Measurements from ENCODE around the gene SMPD2.

The SMPD2 gene

DNA sequence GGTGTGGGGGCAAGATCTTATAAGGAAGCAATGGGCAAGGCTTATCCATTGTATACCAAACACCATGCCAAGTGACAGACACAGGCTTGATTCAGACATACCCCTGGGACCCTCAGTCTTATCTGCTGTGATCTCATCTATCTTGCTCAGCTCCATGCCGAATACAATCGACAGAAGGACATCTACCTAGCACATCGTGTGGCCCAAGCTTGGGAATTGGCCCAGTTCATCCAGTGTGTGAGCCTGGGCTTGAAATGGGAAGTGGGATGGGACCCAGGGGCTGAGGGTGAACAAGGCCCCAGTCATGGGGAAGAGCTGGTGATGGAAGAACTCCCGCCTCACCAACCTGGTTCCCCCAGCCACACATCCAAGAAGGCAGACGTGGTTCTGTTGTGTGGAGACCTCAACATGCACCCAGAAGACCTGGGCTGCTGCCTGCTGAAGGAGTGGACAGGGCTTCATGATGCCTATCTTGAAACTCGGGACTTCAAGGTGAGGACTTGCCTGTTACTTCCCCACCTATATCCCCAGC lies 1.9 kb downstream of the SMPD2 start:
- Histone ChIP-seq H3K79me2 (ENCODE audit: control insufficient read depth, insufficient read depth, low read length) (no peaks in the 10 kb centered on the region), H3K36me3 (ENCODE audit: control insufficient read depth, insufficient read depth, low read length) (peaks cover 11% of the 10 kb centered on the region), H3K9ac (ENCODE audit: low read length) (no peak overlapping the region), H4K5ac (ENCODE audit: low read length) (no peak overlapping the region), H2BK15ac (replicated peaks; ENCODE audit: low read depth) (no peak overlapping the region), H3K23ac (ENCODE audit: low read length) (no peak overlapping the region), H2BK5ac (ENCODE audit: low read length) (no peak overlapping the region), H4K8ac (ENCODE audit: low read depth, low read length) (no peak overlapping the region), H3K79me1 (ENCODE audit: low read length) (peaks cover 3% of the 10 kb centered on the region), H3K4ac (ENCODE audit: low read depth, low read length) (no peak overlapping the region), H3K4me1 (ENCODE audit: control insufficient read depth, low read depth, low read length) (peaks cover 5% of the 10 kb centered on the region), H3K18ac (ENCODE audit: low read length) (no peak overlapping the region), H3K27me3 (ENCODE audit: insufficient read depth, low read length, poor library complexity) (no peaks in the 10 kb centered on the region), H3K27ac (ENCODE audit: low read depth, low read length) (no peak overlapping the region), H2AK5ac (ENCODE audit: low read length) (no peak overlapping the region), H3K4me3 (ENCODE audit: low read length) (no peak overlapping the region), H3K56ac (ENCODE audit: low read length) (no peak overlapping the region), H2BK120ac (ENCODE audit: low read depth, low read length) (no peak overlapping the region), H3K4me2 (ENCODE audit: low read length) (no peak overlapping the region)
- DNase-seq, result no peak
- no CpG with 5 or more reads among the region's 6 CpGs for WGBS (ENCODE audit: extremely low coverage, insufficient coverage, low lambda C conversion rate)

DNA sequence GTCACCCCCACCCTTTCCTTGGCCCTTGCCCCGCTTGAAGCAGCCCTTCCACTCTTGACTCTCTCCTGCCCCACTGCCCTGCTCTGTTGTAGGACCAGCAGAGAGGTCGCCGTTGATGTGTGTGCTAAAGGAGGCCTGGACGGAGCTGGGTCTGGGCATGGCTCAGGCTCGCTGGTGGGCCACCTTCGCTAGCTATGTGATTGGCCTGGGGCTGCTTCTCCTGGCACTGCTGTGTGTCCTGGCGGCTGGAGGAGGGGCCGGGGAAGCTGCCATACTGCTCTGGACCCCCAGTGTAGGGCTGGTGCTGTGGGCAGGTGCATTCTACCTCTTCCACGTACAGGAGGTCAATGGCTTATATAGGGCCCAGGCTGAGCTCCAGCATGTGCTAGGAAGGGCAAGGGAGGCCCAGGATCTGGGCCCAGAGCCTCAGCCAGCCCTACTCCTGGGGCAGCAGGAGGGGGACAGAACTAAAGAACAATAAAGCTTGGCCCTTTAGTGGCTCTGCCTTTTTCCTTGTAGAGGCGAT lies 3.0 kb downstream of the SMPD2 start:
- Histone ChIP-seq H3K36me3 (ENCODE audit: control insufficient read depth, insufficient read depth, low read length) (peaks cover 11% of the 10 kb centered on the region), H3K4ac (ENCODE audit: low read depth, low read length) (no peak overlapping the region), H3K56ac (ENCODE audit: low read length) (no peak overlapping the region), H4K8ac (ENCODE audit: low read depth, low read length) (no peak overlapping the region), H2BK15ac (replicated peaks; ENCODE audit: low read depth) (no peak overlapping the region), H3K9ac (ENCODE audit: low read length) (no peak overlapping the region), H3K23ac (ENCODE audit: low read length) (no peak overlapping the region), H3K79me1 (ENCODE audit: low read length) (peaks cover 3% of the 10 kb centered on the region), H4K5ac (ENCODE audit: low read length) (no peak overlapping the region), H3K27me3 (ENCODE audit: insufficient read depth, low read length, poor library complexity) (no peaks in the 10 kb centered on the region), H3K18ac (ENCODE audit: low read length) (no peak overlapping the region), H3K79me2 (ENCODE audit: control insufficient read depth, insufficient read depth, low read length) (no peaks in the 10 kb centered on the region), H2AK5ac (ENCODE audit: low read length) (no peak overlapping the region), H2BK120ac (ENCODE audit: low read depth, low read length) (no peak overlapping the region), H3K4me1 (ENCODE audit: control insufficient read depth, low read depth, low read length) (peaks cover 5% of the 10 kb centered on the region), H3K27ac (ENCODE audit: low read depth, low read length) (no peak overlapping the region), H3K4me2 (ENCODE audit: low read length) (no peak overlapping the region), H2BK5ac (ENCODE audit: low read length) (no peak overlapping the region), H3K4me3 (ENCODE audit: low read length) (no peak overlapping the region)
- WGBS (ENCODE audit: extremely low coverage, insufficient coverage, low lambda C conversion rate), result no CpG with 5 or more reads among the region's 10 CpGs
- DNase-seq, result no peak

DNA sequence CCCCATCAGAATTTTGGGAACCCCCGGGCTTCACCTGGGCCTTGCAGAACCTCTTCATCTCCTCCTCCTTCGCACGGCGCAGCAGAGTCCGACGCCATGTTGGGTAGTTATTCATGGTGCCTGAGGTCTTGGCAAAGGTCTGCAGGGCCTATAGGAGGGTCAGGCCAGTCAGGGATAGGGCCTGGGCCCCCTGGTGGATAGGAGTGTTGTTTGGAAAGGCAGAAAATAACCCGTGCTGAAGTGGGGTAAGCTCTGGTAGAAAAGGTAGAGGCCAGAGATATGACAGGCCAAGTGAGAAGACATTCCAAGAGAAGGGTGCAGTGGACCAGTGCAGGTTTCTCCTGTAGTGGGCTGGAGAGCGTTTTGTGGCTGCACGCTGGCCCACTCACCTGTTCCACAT lies 4.9 kb downstream of the SMPD2 start:
- Histone ChIP-seq H2BK15ac (replicated peaks; ENCODE audit: low read depth) (no peak overlapping the region), H3K36me3 (ENCODE audit: control insufficient read depth, insufficient read depth, low read length) (peaks cover 11% of the 10 kb centered on the region), H3K4me3 (ENCODE audit: low read length) (no peak overlapping the region), H2AK5ac (ENCODE audit: low read length) (no peak overlapping the region), H3K4me2 (ENCODE audit: low read length) (no peak overlapping the region), H2BK120ac (ENCODE audit: low read depth, low read length) (no peak overlapping the region), H3K4ac (ENCODE audit: low read depth, low read length) (no peak overlapping the region), H4K5ac (ENCODE audit: low read length) (no peak overlapping the region), H3K27ac (ENCODE audit: low read depth, low read length) (no peak overlapping the region), H3K18ac (ENCODE audit: low read length) (no peak overlapping the region), H3K23ac (ENCODE audit: low read length) (no peak overlapping the region), H3K9ac (ENCODE audit: low read length) (no peak overlapping the region), H3K27me3 (ENCODE audit: insufficient read depth, low read length, poor library complexity) (no peaks in the 10 kb centered on the region), H3K56ac (ENCODE audit: low read length) (no peak overlapping the region), H3K4me1 (ENCODE audit: control insufficient read depth, low read depth, low read length) (peaks cover 5% of the 10 kb centered on the region), H4K8ac (ENCODE audit: low read depth, low read length) (no peak overlapping the region), H2BK5ac (ENCODE audit: low read length) (no peak overlapping the region), H3K79me1 (ENCODE audit: low read length) (peaks cover 3% of the 10 kb centered on the region), H3K79me2 (ENCODE audit: control insufficient read depth, insufficient read depth, low read length) (no peaks in the 10 kb centered on the region)
- no peak for DNase-seq
- WGBS (ENCODE audit: extremely low coverage, insufficient coverage, low lambda C conversion rate), result no CpG with 5 or more reads among the region's 9 CpGs

DNA sequence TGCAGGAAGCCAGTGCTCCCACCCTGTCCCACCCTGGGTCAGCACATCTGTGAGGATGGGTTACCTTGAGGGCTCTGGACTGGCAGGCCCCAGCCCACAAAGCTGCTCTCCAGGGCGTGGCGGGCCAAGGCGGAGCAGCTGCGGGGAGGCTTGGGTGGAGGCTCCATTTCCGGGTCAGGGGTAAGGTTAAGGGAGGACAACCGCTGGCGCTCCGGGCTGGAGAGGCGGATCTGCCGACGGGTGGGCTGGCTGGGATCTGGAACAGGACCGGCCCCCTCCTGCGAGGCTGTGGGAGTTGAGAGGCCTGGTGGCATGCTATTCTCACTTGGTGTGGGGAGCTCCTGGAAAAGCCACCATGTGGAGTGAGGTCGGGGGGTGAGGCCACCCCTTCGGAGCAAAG lies 5.5 kb downstream of the SMPD2 start:
- Histone ChIP-seq H2BK120ac (ENCODE audit: low read depth, low read length) (no peak overlapping the region), H3K56ac (ENCODE audit: low read length) (no peak overlapping the region), H3K23ac (ENCODE audit: low read length) (no peak overlapping the region), H4K8ac (ENCODE audit: low read depth, low read length) (no peak overlapping the region), H2BK15ac (replicated peaks; ENCODE audit: low read depth) (no peak overlapping the region), H3K79me1 (ENCODE audit: low read length) (peaks cover 3% of the 10 kb centered on the region), H3K9ac (ENCODE audit: low read length) (no peak overlapping the region), H3K4ac (ENCODE audit: low read depth, low read length) (no peak overlapping the region), H3K4me3 (ENCODE audit: low read length) (no peak overlapping the region), H3K27me3 (ENCODE audit: insufficient read depth, low read length, poor library complexity) (no peaks in the 10 kb centered on the region), H3K79me2 (ENCODE audit: control insufficient read depth, insufficient read depth, low read length) (no peaks in the 10 kb centered on the region), H2AK5ac (ENCODE audit: low read length) (no peak overlapping the region), H2BK5ac (ENCODE audit: low read length) (no peak overlapping the region), H3K4me1 (ENCODE audit: control insufficient read depth, low read depth, low read length) (peaks cover 5% of the 10 kb centered on the region), H3K36me3 (ENCODE audit: control insufficient read depth, insufficient read depth, low read length) (peaks cover 11% of the 10 kb centered on the region), H3K4me2 (ENCODE audit: low read length) (no peak overlapping the region), H3K18ac (ENCODE audit: low read length) (no peak overlapping the region), H4K5ac (ENCODE audit: low read length) (no peak overlapping the region), H3K27ac (ENCODE audit: low read depth, low read length) (no peak overlapping the region)
- DNase-seq, result no peak
- no CpG with 5 or more reads among the region's 15 CpGs for WGBS (ENCODE audit: extremely low coverage, insufficient coverage, low lambda C conversion rate)

DNA sequence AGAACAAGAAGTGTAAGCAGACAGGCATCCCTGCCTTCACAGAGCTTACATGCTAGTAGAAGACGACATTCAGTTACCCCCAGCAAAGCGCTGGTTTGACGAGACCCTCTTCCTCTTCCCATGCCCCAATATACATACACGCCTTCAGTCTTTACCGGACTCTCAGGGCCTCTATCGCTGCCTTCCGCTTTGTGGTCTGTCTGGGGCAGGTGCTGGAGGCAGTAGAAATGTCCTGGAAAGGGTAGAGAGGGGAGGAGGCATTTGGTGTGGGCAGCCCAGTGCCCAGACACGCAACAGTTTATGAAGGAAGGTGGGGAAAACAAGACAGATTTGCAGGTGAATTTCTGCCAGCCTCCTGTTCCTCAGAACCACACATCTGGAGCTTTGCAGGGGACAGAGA lies 6.0 kb downstream of the SMPD2 start:
- Histone ChIP-seq H4K5ac (ENCODE audit: low read length) (no peak overlapping the region), H2BK120ac (ENCODE audit: low read depth, low read length) (no peak overlapping the region), H3K23ac (ENCODE audit: low read length) (no peak overlapping the region), H3K27me3 (ENCODE audit: insufficient read depth, low read length, poor library complexity) (no peaks in the 10 kb centered on the region), H3K27ac (ENCODE audit: low read depth, low read length) (no peak overlapping the region), H3K4me1 (ENCODE audit: control insufficient read depth, low read depth, low read length) (peaks cover 3% of the 10 kb centered on the region), H3K4ac (ENCODE audit: low read depth, low read length) (no peak overlapping the region), H2BK15ac (replicated peaks; ENCODE audit: low read depth) (no peak overlapping the region), H3K4me2 (ENCODE audit: low read length) (no peak overlapping the region), H2AK5ac (ENCODE audit: low read length) (no peak overlapping the region), H3K18ac (ENCODE audit: low read length) (no peak overlapping the region), H3K4me3 (ENCODE audit: low read length) (no peak overlapping the region), H3K79me1 (ENCODE audit: low read length) (peaks cover under 1% of the 10 kb centered on the region), H4K8ac (ENCODE audit: low read depth, low read length) (no peak overlapping the region), H3K36me3 (ENCODE audit: control insufficient read depth, insufficient read depth, low read length) (peaks cover 12% of the 10 kb centered on the region), H3K56ac (ENCODE audit: low read length) (no peak overlapping the region), H3K79me2 (ENCODE audit: control insufficient read depth, insufficient read depth, low read length) (no peaks in the 10 kb centered on the region), H3K9ac (ENCODE audit: low read length) (no peak overlapping the region), H2BK5ac (ENCODE audit: low read length) (no peak overlapping the region)
- DNase-seq, result no peak
- no CpG with 5 or more reads among the region's 8 CpGs for WGBS (ENCODE audit: extremely low coverage, insufficient coverage, low lambda C conversion rate)

DNA sequence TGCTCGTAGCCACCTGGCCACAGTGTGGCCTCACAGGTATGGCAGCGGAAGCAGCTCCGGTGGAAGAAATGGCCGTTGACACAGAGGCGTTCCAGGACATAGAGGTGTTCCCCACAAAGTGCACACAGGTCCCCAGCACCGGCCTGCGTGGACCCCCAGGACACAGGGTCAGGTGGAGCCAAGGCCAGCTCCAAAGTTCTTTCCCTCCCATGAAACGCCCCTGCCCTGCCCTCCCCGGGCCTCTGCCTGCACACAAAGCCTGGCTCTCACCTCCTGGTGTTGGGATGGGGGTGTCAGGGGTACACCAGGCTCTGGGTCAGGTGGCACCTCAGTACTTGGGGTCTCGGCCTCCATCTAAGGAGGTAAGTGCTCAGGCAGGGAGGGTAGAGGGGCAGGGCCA lies 6.6 kb downstream of the SMPD2 start:
- WGBS (ENCODE audit: extremely low coverage, insufficient coverage, low lambda C conversion rate), result no CpG with 5 or more reads among the region's 10 CpGs
- Histone ChIP-seq H3K79me1 (ENCODE audit: low read length) (no peaks in the 10 kb centered on the region), H3K18ac (ENCODE audit: low read length) (no peak overlapping the region), H3K27me3 (ENCODE audit: insufficient read depth, low read length, poor library complexity) (no peaks in the 10 kb centered on the region), H4K8ac (ENCODE audit: low read depth, low read length) (no peak overlapping the region), H3K79me2 (ENCODE audit: control insufficient read depth, insufficient read depth, low read length) (no peaks in the 10 kb centered on the region), H3K27ac (ENCODE audit: low read depth, low read length) (no peak overlapping the region), H3K4me3 (ENCODE audit: low read length) (no peak overlapping the region), H3K9ac (ENCODE audit: low read length) (no peak overlapping the region), H3K4me2 (ENCODE audit: low read length) (no peak overlapping the region), H2BK120ac (ENCODE audit: low read depth, low read length) (no peak overlapping the region), H3K4ac (ENCODE audit: low read depth, low read length) (no peak overlapping the region), H3K56ac (ENCODE audit: low read length) (no peak overlapping the region), H3K36me3 (ENCODE audit: control insufficient read depth, insufficient read depth, low read length) (peaks cover 14% of the 10 kb centered on the region), H2AK5ac (ENCODE audit: low read length) (no peak overlapping the region), H4K5ac (ENCODE audit: low read length) (no peak overlapping the region), H3K23ac (ENCODE audit: low read length) (no peak overlapping the region), H3K4me1 (ENCODE audit: control insufficient read depth, low read depth, low read length) (peaks cover 2% of the 10 kb centered on the region), H2BK15ac (replicated peaks; ENCODE audit: low read depth) (no peak overlapping the region), H2BK5ac (ENCODE audit: low read length) (no peak overlapping the region)
- no peak for DNase-seq
